ENCODE data around the gene JAKMIP1.
"Not testable (repeated sequence)": the region's sequence is repeated elsewhere in the genome, so short reads cannot be mapped to it uniquely, and the experiment has no call there.

The JAKMIP1 gene

GRCh38 chr4:6143603-6144181 lies 56.7 kb downstream of the JAKMIP1 start:
- ATAC-seq (ENCODE audit: low read depth): no peak
- peaks cover 5% of the 10 kb centered on the region for H3K9me3 Mint-ChIP-seq
- no peaks in the 10 kb centered on the region for H3K4me1 Mint-ChIP-seq
- H3K27ac Mint-ChIP-seq: no peak overlapping the region
- H3K27me3 Mint-ChIP-seq: no peaks in the 10 kb centered on the region
- DNase-seq (ENCODE audit: low spot score in 2 of 2): no peak
- H3K36me3 Mint-ChIP-seq: no peaks in the 10 kb centered on the region
- H3K4me3 Mint-ChIP-seq: no peak overlapping the region

GRCh38 chr4:6142935-6143602 lies 57.3 kb downstream of the JAKMIP1 start:
- Mint-ChIP-seq H3K9me3 (peaks cover 5% of the 10 kb centered on the region), H3K27ac (no peak overlapping the region), H3K4me1 (no peaks in the 10 kb centered on the region), H3K36me3 (no peaks in the 10 kb centered on the region), H3K27me3 (no peaks in the 10 kb centered on the region), H3K4me3 (no peak overlapping the region)
- DNase-seq (ENCODE audit: low spot score in 2 of 2) (no peak), ATAC-seq (ENCODE audit: low read depth) (no peak)

GRCh38 chr4:6142511-6142910 lies 57.8 kb downstream of the JAKMIP1 start:
- no peak for DNase-seq (ENCODE audit: low spot score in 2 of 2)
- Mint-ChIP-seq H3K4me3 (no peak overlapping the region), H3K4me1 (no peaks in the 10 kb centered on the region), H3K9me3 (peaks cover 2% of the 10 kb centered on the region), H3K36me3 (no peaks in the 10 kb centered on the region), H3K27ac (no peak overlapping the region), H3K27me3 (no peaks in the 10 kb centered on the region)
- ATAC-seq (ENCODE audit: low read depth): no peak

GRCh38 chr4:6141554-6141953 lies 58.8 kb downstream of the JAKMIP1 start:
- H3K36me3 Mint-ChIP-seq: no peaks in the 10 kb centered on the region
- ATAC-seq (ENCODE audit: low read depth) (no peak), DNase-seq (ENCODE audit: low spot score in 2 of 2) (no peak)
- H3K9me3 Mint-ChIP-seq: peaks cover 2% of the 10 kb centered on the region
- H3K27ac Mint-ChIP-seq: no peak overlapping the region
- H3K27me3 Mint-ChIP-seq: no peaks in the 10 kb centered on the region
- H3K4me3 Mint-ChIP-seq: no peak overlapping the region
- H3K4me1 Mint-ChIP-seq: no peaks in the 10 kb centered on the region

GRCh38 chr4:6141021-6141420 lies 59.3 kb downstream of the JAKMIP1 start:
- H3K9me3 Mint-ChIP-seq; H3K4me3 Mint-ChIP-seq; DNase-seq (ENCODE audit: low spot score in 2 of 2); H3K4me1 Mint-ChIP-seq; H3K27me3 Mint-ChIP-seq; ATAC-seq (ENCODE audit: low read depth); H3K36me3 Mint-ChIP-seq; H3K27ac Mint-ChIP-seq: not testable (repeated sequence)

GRCh38 chr4:6137747-6138135 lies 62.6 kb downstream of the JAKMIP1 start:
- no peak overlapping the region for H3K27ac Mint-ChIP-seq
- H3K4me1 Mint-ChIP-seq: no peaks in the 10 kb centered on the region
- H3K36me3 Mint-ChIP-seq: no peaks in the 10 kb centered on the region
- DNase-seq (ENCODE audit: low spot score in 2 of 2): no peak
- no peak for ATAC-seq (ENCODE audit: low read depth)
- no peaks in the 10 kb centered on the region for H3K27me3 Mint-ChIP-seq
- no peaks in the 10 kb centered on the region for H3K9me3 Mint-ChIP-seq
- no peak overlapping the region for H3K4me3 Mint-ChIP-seq

GRCh38 chr4:6137027-6137746 lies 63.2 kb downstream of the JAKMIP1 start:
- DNase-seq (ENCODE audit: low spot score in 2 of 2) (no peak), ATAC-seq (ENCODE audit: low read depth) (no peak)
- H3K4me1 Mint-ChIP-seq: no peaks in the 10 kb centered on the region
- no peak overlapping the region for H3K27ac Mint-ChIP-seq
- H3K4me3 Mint-ChIP-seq: no peak overlapping the region
- no peaks in the 10 kb centered on the region for H3K27me3 Mint-ChIP-seq
- H3K36me3 Mint-ChIP-seq: no peaks in the 10 kb centered on the region
- H3K9me3 Mint-ChIP-seq: no peaks in the 10 kb centered on the region

- ATAC-seq (ENCODE audit: low read depth) (peak; percentile 64), DNase-seq (ENCODE audit: low spot score in 2 of 2) (no peak)
- H3K27ac Mint-ChIP-seq: no peak overlapping the region
- H3K4me1 Mint-ChIP-seq: no peaks in the 10 kb centered on the region
- no peaks in the 10 kb centered on the region for H3K9me3 Mint-ChIP-seq
- H3K36me3 Mint-ChIP-seq: no peaks in the 10 kb centered on the region
- H3K27me3 Mint-ChIP-seq: no peaks in the 10 kb centered on the region
- H3K4me3 Mint-ChIP-seq: no peak overlapping the region
These were observed 65.6 kb downstream of the JAKMIP1 start for GRCh38 chr4:6134612-6135220.

GRCh38 chr4:6132716-6133115 lies 67.6 kb downstream of the JAKMIP1 start:
- Mint-ChIP-seq H3K36me3 (no peaks in the 10 kb centered on the region), H3K4me1 (no peaks in the 10 kb centered on the region), H3K27ac (no peak overlapping the region), H3K4me3 (no peak overlapping the region), H3K27me3 (no peaks in the 10 kb centered on the region), H3K9me3 (no peaks in the 10 kb centered on the region)
- ATAC-seq (ENCODE audit: low read depth): no peak
- no peak for DNase-seq (ENCODE audit: low spot score in 2 of 2)

GRCh38 chr4:6128221-6128850 lies 72.0 kb downstream of the JAKMIP1 start:
- Mint-ChIP-seq H3K9me3 (no peaks in the 10 kb centered on the region), H3K4me1 (no peaks in the 10 kb centered on the region), H3K27me3 (no peaks in the 10 kb centered on the region), H3K27ac (no peak overlapping the region), H3K36me3 (no peaks in the 10 kb centered on the region), H3K4me3 (no peak overlapping the region)
- DNase-seq (ENCODE audit: low spot score in 2 of 2) (no peak), ATAC-seq (ENCODE audit: low read depth) (no peak)

GRCh38 chr4:6126971-6127745 lies 73.2 kb downstream of the JAKMIP1 start:
- Mint-ChIP-seq H3K4me1 (no peaks in the 10 kb centered on the region), H3K27ac (no peak overlapping the region), H3K36me3 (no peaks in the 10 kb centered on the region), H3K9me3 (no peaks in the 10 kb centered on the region), H3K4me3 (no peak overlapping the region), H3K27me3 (no peaks in the 10 kb centered on the region)
- no peak for ATAC-seq (ENCODE audit: low read depth)
- DNase-seq (ENCODE audit: low spot score in 2 of 2): no peak

GRCh38 chr4:6125103-6125651 lies 75.2 kb downstream of the JAKMIP1 start:
- H3K27me3 Mint-ChIP-seq: no peaks in the 10 kb centered on the region
- no peak overlapping the region for H3K4me3 Mint-ChIP-seq
- H3K27ac Mint-ChIP-seq: no peak overlapping the region
- ATAC-seq (ENCODE audit: low read depth) (no peak), DNase-seq (ENCODE audit: low spot score in 2 of 2) (no peak)
- no peaks in the 10 kb centered on the region for H3K9me3 Mint-ChIP-seq
- no peaks in the 10 kb centered on the region for H3K36me3 Mint-ChIP-seq
- H3K4me1 Mint-ChIP-seq: no peaks in the 10 kb centered on the region

GRCh38 chr4:6124386-6125102 lies 75.8 kb downstream of the JAKMIP1 start:
- no peaks in the 10 kb centered on the region for H3K9me3 Mint-ChIP-seq
- H3K27me3 Mint-ChIP-seq: no peaks in the 10 kb centered on the region
- H3K27ac Mint-ChIP-seq: no peak overlapping the region
- H3K4me1 Mint-ChIP-seq: no peaks in the 10 kb centered on the region
- H3K36me3 Mint-ChIP-seq: no peaks in the 10 kb centered on the region
- DNase-seq (ENCODE audit: low spot score in 2 of 2) (no peak), ATAC-seq (ENCODE audit: low read depth) (no peak)
- no peak overlapping the region for H3K4me3 Mint-ChIP-seq

Data from memory B cell (primary cell).